Stomach (tissue), 19 donors: ENCODE data around the gene MAN1B1. TPM values are rescaled to one million over a fixed set of nuclear protein-coding genes. Genes with fewer than 3 reads are reported as not detected.
A peak's percentile ranks its signal among the peaks of the same experiment; 100 is the strongest.

Experiments
- DNase-seq, 2 donors: peaks; one replicate each; pipeline versions ENCODE4 v3.0.0 to v3.0.0-alpha.2; 2013 to 2019
- H3K27ac ChIP-seq, 5 donors: fragments of 200-600 bp in 4 of 5; sonication (generic) in 4 of 5; one replicate each; pipeline ENCODE4 v1.5.1; 2013 to 2019; ENCODE audit warnings: mild to moderate bottlenecking in 1 of 5, moderate library complexity in 1 of 5
- H3K27me3 ChIP-seq, 3 donors: fragments of 200-600 bp; sonication (generic); one replicate each; pipeline ENCODE4 v1.5.1; 2017 to 2019; ENCODE audit warnings: mixed run types in 1 of 3
- H3K36me3 ChIP-seq, 4 donors: fragments of 200-600 bp; sonication (generic); 1 replicate in 3 of 4; 2 replicates in 1 of 4; pipeline ENCODE4 v1.5.1; 2016 to 2019
- H3K4me1 ChIP-seq, 4 donors: fragments of 200-600 bp; sonication (generic); one replicate each; pipeline ENCODE4 v1.5.1; 2016 to 2019
- H3K4me3 ChIP-seq, 4 donors: fragments of 200-600 bp; sonication (generic) in 3 of 4; one replicate each; pipeline ENCODE4 v1.5.1; 2016 to 2019; ENCODE audit warnings: mild to moderate bottlenecking in 1 of 4
- H3K9me3 ChIP-seq, 4 donors: fragments of 200-600 bp; sonication (generic); one replicate each; pipeline ENCODE4 v1.5.1; 2016 to 2019
- EP300 ChIP-seq: sonication (generic); formaldehyde crosslinking; IDR thresholded peaks from one replicate; pipeline ENCODE4 v1.6.1; 2017; ENCODE audit warnings: antibody characterized with exemption
- POLR2A ChIP-seq, 4 donors: fragments of 450-650 bp; IDR thresholded peaks; one replicate each; pipeline ENCODE4 v1.6.1; 2016; ENCODE audit warnings: antibody characterized with exemption in 4 of 4, control low read depth in 2 of 4, mild to moderate bottlenecking in 1 of 4, moderate library complexity in 1 of 4
- POLR2AphosphoS5 ChIP-seq, 3 donors: sonication (generic); formaldehyde crosslinking; IDR thresholded peaks; one replicate each; pipeline ENCODE4 v1.6.1; 2016; ENCODE audit warnings: antibody characterized with exemption in 3 of 3
- WGBS, 5 donors: extraction: QIAGEN DNeasy Blood & Tissue Kit in 3 of 5; methylation state at CpG; one replicate each; pipeline versions ENCODE4 v1.1.5 to v1.1.7; 2013 to 2018; 5-methylcytosine and 5-hydroxymethylcytosine counted together
- intact Hi-C: fragments of 100-400 bp; cut with DNase I; formaldehyde crosslinking; loops from one replicate; pipeline ENCODE4 v1.15.1; 2023; ENCODE audit warnings: low total_unique reads
- long read RNA-seq, 10 donors: transcript quantifications; one replicate each; lab custom pipeline, GENCODE V29; 2026
- polyA plus RNA-seq, 3 donors: library from polyadenylated mRNA; stranded (reverse); fragments of 200-250 nt; gene quantifications; one replicate each; pipeline ENCODE4 v1.2.3, GENCODE V29; 2013
- total RNA-seq, 5 donors: library from RNA; depleted of rRNA; stranded (reverse); fragments of >200 nt; gene quantifications; one replicate each; pipeline versions ENCODE4 v1.1.0 to v1.2.3, GENCODE V29; 2014 to 2016
- TF ChIP-seq, protein P1 (sequence below), 7 experiments: fragments of 450-650 bp in 4 of 7; fragments of 200-600 bp in 3 of 7; sonication (generic) in 3 of 7; IDR thresholded peaks; one replicate each; pipeline ENCODE4 v1.5.1; 2016 to 2019; ENCODE audit warnings: antibody characterized with exemption in 7 of 7, control low read depth in 2 of 7, mild to moderate bottlenecking in 1 of 7
- donor health status: healthy with polysubstance abuse.
- donor health status: Bipolar disorder and iron deficiency.
- donor health status: healthy.

The MAN1B1 gene
- total RNA-seq (100 to 1,000 TPM in 1 of 5 donors, 10 to 100 TPM in 3, 1 to 10 TPM in 1; 4.7 to 167 (median 44.6) TPM), polyA plus RNA-seq (10 to 100 TPM; 22.8 to 52.6 (median 35.0) TPM)
- long read RNA-seq, donor 1, full-length matches to known transcripts, result 3 of 3 reads
- long read RNA-seq, donor 1, partial matches to known transcripts, result 0 of 3 reads
- long read RNA-seq, donor 1, other reads (novel, unspliced or antisense), result 0 of 3 reads
- long read RNA-seq, donor 2, partial matches to known transcripts, result 0 of 3 reads
- long read RNA-seq, donor 2, other reads (novel, unspliced or antisense), result 0 of 3 reads
- long read RNA-seq, donor 3, full-length matches to known transcripts, result 4 of 4 reads
- long read RNA-seq, donor 3, partial matches to known transcripts, result 0 of 4 reads
- long read RNA-seq, donor 3, other reads (novel, unspliced or antisense), result 0 of 4 reads
- long read RNA-seq, donor 4, result 0 reads
- long read RNA-seq, donor 5, partial matches to known transcripts, result 0 of 4 reads
- long read RNA-seq, donor 5, other reads (novel, unspliced or antisense), result 0 of 4 reads
- long read RNA-seq, donor 6, full-length matches to known transcripts, result 14 of 14 reads
- long read RNA-seq, donor 6, partial matches to known transcripts, result 0 of 14 reads
- long read RNA-seq, donor 6, other reads (novel, unspliced or antisense), result 0 of 14 reads
- long read RNA-seq, donor 7, partial matches to known transcripts, result 0 of 5 reads
- long read RNA-seq, donor 7, other reads (novel, unspliced or antisense), result 0 of 5 reads
- long read RNA-seq, donor 8, transcript MAN1B1-202 (13 exons, 2,769 nt), result major isoform, 7 of 8 reads
- long read RNA-seq, donor 8, partial matches to known transcripts, result 0 of 8 reads
- long read RNA-seq, donor 8, other reads (novel, unspliced or antisense), result 0 of 8 reads
- long read RNA-seq, donor 9, partial matches to known transcripts, result 0 of 2 reads
- long read RNA-seq, donor 9, other reads (novel, unspliced or antisense), result 0 of 2 reads
- long read RNA-seq, donor 10, partial matches to known transcripts, result 0 of 2 reads
- long read RNA-seq, donor 10, other reads (novel, unspliced or antisense), result 0 of 2 reads

DNA sequence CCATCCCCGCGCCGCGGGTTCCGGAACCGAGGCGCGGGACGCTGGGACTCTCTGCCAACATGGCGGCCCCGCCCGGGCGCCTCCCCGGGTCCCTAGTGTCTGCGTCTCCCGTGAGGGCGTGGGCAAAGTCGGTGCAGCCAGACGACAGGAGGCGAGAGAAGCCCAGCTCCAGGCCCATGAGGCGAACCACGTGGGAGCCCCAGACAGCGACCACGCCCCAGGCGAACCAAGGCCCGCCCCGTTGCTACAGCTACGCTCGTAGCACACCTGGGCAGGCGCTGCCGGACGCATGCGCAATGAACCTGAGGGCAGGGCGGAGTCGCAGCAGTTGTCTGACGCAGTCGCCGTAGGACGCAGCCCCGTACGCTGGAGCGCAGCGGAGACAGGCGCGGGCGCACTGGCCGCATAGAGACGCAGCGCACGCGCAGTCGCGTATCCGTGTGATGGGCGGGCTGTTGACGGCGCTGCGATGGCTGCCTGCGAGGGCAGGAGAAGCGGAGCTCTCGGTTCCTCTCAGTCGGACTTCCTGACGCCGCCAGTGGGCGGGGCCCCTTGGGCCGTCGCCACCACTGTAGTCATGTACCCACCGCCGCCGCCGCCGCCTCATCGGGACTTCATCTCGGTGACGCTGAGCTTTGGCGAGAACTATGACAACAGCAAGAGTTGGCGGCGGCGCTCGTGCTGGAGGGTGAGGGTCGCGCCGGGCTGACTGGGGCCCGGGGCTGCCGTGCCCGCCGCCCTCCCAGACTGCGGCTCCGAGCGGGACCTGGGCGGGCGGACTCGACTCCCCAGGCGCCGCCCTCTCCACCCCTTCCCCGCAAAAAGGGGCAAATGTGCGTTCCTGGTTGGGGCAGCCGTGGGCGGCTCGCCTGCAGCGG is at the start of gene MAN1B1:
Gene MAN1B1 (plus strand): TSS at position 455 of the 878 bp plus-strand sequence. CDS start 15 bp downstream, at position 470.
- intact Hi-C loops, result no loop called here
- Histone ChIP-seq H3K36me3 (peaks cover 4 to 47% (median 42%) of the 10 kb centered on the region in 4 donors), H3K4me1 (peaks cover 17 to 61% (median 39%) of the 10 kb centered on the region in 4 donors), H3K27me3 (no peaks in the 10 kb centered on the region), H3K9me3 (no peaks in the 10 kb centered on the region), H3K4me3 (peak within 1 kb of the TSS; percentile 68 to 79 (median 73)), H3K27ac (peak within 1 kb of the TSS; percentile 94 to 97 (median 96))
- TF ChIP-seq, protein P1, sequence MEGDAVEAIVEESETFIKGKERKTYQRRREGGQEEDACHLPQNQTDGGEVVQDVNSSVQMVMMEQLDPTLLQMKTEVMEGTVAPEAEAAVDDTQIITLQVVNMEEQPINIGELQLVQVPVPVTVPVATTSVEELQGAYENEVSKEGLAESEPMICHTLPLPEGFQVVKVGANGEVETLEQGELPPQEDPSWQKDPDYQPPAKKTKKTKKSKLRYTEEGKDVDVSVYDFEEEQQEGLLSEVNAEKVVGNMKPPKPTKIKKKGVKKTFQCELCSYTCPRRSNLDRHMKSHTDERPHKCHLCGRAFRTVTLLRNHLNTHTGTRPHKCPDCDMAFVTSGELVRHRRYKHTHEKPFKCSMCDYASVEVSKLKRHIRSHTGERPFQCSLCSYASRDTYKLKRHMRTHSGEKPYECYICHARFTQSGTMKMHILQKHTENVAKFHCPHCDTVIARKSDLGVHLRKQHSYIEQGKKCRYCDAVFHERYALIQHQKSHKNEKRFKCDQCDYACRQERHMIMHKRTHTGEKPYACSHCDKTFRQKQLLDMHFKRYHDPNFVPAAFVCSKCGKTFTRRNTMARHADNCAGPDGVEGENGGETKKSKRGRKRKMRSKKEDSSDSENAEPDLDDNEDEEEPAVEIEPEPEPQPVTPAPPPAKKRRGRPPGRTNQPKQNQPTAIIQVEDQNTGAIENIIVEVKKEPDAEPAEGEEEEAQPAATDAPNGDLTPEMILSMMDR (IDR thresholded peaks at IDR 0.05), result no peak
- TF ChIP-seq POLR2A (IDR thresholded peaks at IDR 0.05), result peak in 1 of 4 donors; percentile 83
- TF ChIP-seq EP300, result no peak
- TF ChIP-seq POLR2AphosphoS5 (IDR thresholded peaks at IDR 0.05), result peak; percentile 70 to 97 (median 95)
- 0% methylated on average over 12 to 101 of the region's 101 CpGs for WGBS, 5 donors
- DNase-seq, result peak; percentile 100

DNA sequence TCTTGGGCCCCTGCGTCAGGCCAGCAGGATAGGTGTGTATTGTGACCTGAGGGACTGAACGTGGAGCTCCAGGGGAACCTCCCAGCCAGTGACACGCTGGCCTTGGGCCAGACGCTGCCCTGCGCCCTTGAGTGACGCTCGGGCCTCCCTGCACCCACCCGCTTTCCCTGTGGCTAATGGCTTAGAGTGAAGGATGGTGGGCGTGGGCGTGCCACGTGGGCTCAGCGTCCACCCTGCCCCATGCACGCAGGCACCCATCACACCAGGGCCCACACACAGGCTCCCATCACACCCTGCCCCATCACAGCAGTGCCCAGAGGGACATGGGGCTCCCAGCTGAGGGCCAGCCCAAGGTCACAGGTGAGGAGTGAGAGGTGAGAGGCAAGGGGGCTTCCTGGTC is 49.8 kb upstream of the MAN1B1 start:
- intact Hi-C loops, result loop anchor here (5.0 kb wide), 1 partner anchor 250 kb away; no protein-coding TSS in a partner anchor
- no peak for DNase-seq
- peaks cover 17 to 49% (median 39%) of the 10 kb centered on the region in 4 donors for H3K36me3 ChIP-seq
- 50 to 60% (median 53%) methylated on average over 6 to 13 of the region's 13 CpGs for WGBS, 5 donors
- TF ChIP-seq POLR2AphosphoS5 (IDR thresholded peaks at IDR 0.05) (no peak), EP300 (no peak), POLR2A (IDR thresholded peaks at IDR 0.05) (no peak)
- TF ChIP-seq, protein P1 (IDR thresholded peaks at IDR 0.05), result no peak
- H3K27ac ChIP-seq, result no peak overlapping the region
- peaks cover 0 to 6% (median 0%) of the 10 kb centered on the region in 3 donors for H3K27me3 ChIP-seq
- no peak overlapping the region for H3K4me3 ChIP-seq
- H3K4me1 ChIP-seq, result peaks cover 9 to 27% (median 18%) of the 10 kb centered on the region in 4 donors
- H3K9me3 ChIP-seq, result no peaks in the 10 kb centered on the region

DNA sequence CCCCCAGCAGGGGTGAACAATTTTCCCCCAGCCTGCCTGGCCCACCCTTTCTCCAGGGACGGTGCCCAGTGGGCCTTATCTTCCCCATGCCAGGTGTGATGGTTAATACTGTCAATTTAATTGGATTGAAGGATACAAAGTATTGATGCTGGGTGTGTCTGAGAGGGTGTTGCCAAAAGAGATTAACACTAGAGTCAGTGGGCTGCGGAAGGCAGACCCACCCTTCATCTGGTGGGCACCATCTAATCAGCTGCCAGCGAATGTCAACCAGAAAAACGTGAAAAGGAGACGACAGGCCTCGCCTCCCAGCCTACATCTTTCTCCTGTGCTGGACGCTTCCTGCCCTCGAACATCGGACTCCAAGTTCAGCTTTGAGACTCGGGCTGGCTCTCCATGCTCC is 49.3 kb upstream of the MAN1B1 start:
- intact Hi-C loops, result loop anchor here (5.0 kb wide), 1 partner anchor 250 kb away; no protein-coding TSS in a partner anchor
- Histone ChIP-seq H3K9me3 (no peaks in the 10 kb centered on the region), H3K27me3 (peaks cover 0 to 6% (median 0%) of the 10 kb centered on the region in 3 donors), H3K27ac (no peak overlapping the region), H3K4me1 (peaks cover 9 to 24% (median 19%) of the 10 kb centered on the region in 4 donors), H3K4me3 (no peak overlapping the region), H3K36me3 (peaks cover 17 to 50% (median 39%) of the 10 kb centered on the region in 4 donors)
- DNase-seq, result no peak
- TF ChIP-seq, protein P1 (IDR thresholded peaks at IDR 0.05), result no peak
- no peak for TF ChIP-seq EP300
- TF ChIP-seq POLR2A (IDR thresholded peaks at IDR 0.05), result no peak
- no peak for TF ChIP-seq POLR2AphosphoS5 (IDR thresholded peaks at IDR 0.05)
- WGBS, 5 donors, result 72 to 85% (median 80%) methylated on average over 10 of the region's 10 CpGs
